RPMI7951 (cell line): Measurements from ENCODE around the gene FAM234A. TPM values are rescaled to one million over a fixed set of nuclear protein-coding genes. Genes with fewer than 3 reads are reported as not detected.
"Not testable (repeated sequence)": the region's sequence is repeated elsewhere in the genome, so short reads cannot be mapped to it uniquely, and the experiment has no call there.

Source experiments
- DNase-seq: peaks from one replicate; pipeline ENCODE4 v3.0.0-alpha.2; 2012; ENCODE audit warnings: low read depth
- total RNA-seq: library from RNA; depleted of rRNA; stranded (reverse); fragments of >200 nt; shearing (Covaris generic); gene quantifications from 2 replicates; pipeline ENCODE4 v1.2.3, GENCODE V29; 2014; rRNA removed

Gene FAM234A, protein sequence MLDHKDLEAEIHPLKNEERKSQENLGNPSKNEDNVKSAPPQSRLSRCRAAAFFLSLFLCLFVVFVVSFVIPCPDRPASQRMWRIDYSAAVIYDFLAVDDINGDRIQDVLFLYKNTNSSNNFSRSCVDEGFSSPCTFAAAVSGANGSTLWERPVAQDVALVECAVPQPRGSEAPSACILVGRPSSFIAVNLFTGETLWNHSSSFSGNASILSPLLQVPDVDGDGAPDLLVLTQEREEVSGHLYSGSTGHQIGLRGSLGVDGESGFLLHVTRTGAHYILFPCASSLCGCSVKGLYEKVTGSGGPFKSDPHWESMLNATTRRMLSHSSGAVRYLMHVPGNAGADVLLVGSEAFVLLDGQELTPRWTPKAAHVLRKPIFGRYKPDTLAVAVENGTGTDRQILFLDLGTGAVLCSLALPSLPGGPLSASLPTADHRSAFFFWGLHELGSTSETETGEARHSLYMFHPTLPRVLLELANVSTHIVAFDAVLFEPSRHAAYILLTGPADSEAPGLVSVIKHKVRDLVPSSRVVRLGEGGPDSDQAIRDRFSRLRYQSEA
- 38.1 and 76.0 TPM in 2 replicates for total RNA-seq

DNA sequence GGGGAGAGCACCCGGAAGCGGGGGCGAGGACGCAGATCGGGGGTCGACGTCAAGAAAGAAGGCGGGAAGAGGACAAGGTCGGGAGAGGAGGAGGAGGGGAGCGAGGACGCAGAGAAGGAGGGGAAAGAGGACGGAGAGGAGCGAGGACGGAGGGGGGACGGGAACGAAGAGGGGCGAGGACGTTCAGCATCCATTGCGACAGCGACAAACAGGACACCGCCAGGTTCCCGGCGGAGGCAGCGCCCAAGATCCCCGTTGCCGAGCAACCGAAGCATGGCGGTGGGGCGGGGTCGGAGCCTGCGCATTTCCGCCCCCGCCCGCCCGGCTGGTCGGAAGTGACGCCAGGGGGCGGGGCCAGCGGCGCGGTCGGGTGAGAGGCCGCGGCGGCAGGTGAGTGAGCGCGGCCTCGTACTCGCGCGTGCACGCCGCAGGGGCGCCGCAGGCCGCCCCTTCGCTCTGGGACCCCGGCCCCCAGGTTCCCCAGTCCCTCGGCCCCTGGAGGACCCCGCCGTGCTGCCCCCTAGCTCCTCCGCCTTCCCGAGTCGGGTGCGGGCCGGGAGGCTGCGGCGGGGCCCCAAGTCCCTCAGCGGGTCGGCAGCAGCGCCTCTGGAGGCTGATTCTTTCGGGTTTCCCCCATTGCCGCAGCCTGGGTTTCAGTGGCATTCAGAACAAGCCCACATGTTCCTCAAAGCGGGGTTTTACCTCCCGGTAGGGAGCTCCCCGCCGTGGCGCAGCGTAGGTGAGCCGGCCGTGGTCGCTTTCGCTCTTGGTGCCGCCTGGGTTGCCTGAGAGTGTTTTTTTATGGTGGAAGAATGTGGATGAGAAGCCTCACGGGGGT lies at the start of gene FAM234A:
Gene FAM234A (plus strand): TSS at position 354 of the 838 bp plus-strand sequence. CDS start 19,593 bp downstream, outside the sequence.
- peak; percentile 86 for DNase-seq

GRCh38 chr16:185213-185612 lies 49.4 kb upstream of the FAM234A start:
- DNase-seq: no peak

GRCh38 chr16:185691-186090 lies 48.9 kb upstream of the FAM234A start:
- no peak for DNase-seq

- no peak for DNase-seq
Measured at GRCh38 chr16:187330-187729, 47.3 kb upstream of the FAM234A start.

DNA sequence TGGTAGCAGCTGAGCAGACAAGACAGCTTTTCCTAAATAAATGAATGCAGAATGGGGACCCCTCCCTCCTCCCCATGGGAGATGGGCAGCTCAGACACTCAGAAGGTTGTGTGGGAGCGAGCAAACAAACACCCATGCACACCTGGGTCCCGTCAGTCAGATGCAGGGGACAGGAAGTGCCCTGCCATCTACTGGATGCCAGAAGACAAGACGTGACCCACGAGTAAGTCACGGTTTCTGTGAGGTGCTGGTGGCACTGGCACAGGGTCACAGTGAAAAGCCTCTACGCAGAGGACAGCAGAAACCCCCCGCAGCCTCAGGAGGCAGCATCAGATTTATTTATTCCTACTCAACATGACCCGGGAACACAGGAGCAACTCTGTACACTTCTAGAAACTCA lies 45.9 kb upstream of the FAM234A start:
- no peak for DNase-seq

DNA sequence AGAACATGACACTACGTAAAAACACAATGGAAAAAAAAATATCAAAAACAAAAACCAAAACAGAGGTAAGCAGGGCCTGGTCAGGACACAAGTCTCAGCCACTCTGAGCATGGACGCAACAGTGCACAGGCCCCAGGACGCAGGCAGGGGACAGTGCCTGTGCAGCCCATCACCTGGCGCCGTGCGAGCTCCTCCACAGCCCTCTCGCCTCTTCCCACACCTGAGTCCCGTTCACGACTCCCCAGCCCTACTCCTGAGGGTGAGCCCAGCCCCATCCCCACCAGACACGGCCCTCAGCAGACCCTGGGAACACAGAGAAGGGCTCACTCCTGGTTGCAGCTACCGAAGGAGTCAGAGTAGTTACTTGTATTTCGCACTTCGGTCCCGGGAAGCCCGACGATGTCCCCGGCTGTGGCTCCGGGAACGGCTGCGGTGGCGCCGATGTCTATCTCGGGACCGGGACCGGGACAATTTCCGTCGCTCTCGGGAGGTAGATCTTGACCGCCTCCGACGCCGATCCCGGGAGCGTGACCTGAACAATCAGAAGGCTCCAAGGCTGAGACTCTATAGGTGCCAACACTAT lies 44.9 kb upstream of the FAM234A start:
- no peak for DNase-seq

DNA sequence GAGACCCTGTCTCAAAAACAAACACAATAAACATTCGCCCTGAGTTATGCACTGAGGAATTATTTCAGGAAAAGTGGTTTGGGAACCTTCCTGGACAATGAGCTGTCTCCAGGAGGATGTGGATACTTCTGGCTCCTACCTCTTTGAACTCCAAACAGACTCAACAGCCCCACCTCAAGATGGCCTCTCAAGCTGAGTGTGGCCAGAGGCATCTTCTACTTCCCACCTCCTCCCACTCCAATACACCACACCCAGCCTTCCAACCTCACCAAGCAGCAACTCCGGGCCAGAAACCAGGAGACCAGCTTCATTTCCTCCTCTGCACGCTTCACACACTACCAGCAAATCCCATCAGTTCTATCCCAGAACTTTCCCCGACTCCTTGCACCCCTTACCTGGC lies 42.8 kb upstream of the FAM234A start:
- DNase-seq: no peak

- no peak for DNase-seq
Measured at GRCh38 chr16:192686-193085, 41.9 kb upstream of the FAM234A start.

GRCh38 chr16:193441-193840 lies 41.2 kb upstream of the FAM234A start:
- no peak for DNase-seq

GRCh38 chr16:194516-194915 lies 40.1 kb upstream of the FAM234A start:
- no peak for DNase-seq

DNA sequence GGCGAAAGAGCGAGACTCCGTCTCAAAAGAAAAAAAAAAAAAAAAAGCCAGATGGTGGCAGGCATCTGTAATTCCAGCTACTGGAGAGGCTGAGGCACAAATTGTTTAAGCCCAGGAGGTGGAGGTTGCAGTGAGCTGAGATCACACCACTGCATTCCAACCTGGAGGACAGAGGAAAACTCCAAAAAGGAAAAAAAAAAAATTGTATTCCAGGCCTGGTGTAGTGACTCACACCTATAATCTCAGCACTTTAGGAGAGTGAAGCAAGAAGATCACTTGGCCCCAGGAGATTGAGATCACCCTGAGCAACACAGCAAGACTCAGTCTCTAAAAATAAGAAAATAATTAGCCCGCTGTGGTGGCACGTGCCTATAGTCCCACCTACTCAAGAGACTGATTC lies 34.2 kb upstream of the FAM234A start:
- DNase-seq: peak; percentile 27

- DNase-seq: no peak
Measured at GRCh38 chr16:203246-203645, 31.4 kb upstream of the FAM234A start.

- DNase-seq: not testable (repeated sequence)
Measured at GRCh38 chr16:204046-204445, 30.6 kb upstream of the FAM234A start.

DNA sequence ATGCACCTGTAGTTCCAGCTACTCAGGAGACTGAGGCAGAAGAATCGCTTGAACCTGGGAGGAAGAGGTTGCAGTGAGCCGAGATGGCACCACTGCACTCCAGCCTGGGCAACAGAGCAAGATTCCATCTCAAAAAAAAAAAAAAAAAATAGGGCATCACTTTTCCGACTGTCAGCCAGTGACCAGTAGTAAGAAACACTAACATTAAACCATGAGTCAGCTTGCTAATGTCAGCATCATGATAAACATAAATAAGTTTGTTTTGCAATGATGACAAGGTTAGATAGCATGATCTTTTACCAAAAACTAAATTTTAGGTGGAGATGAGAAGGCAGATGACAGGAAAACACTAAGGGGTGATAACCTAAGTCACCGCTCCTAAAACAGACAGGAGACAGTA lies 25.3 kb upstream of the FAM234A start:
- not testable (repeated sequence) for DNase-seq

DNA sequence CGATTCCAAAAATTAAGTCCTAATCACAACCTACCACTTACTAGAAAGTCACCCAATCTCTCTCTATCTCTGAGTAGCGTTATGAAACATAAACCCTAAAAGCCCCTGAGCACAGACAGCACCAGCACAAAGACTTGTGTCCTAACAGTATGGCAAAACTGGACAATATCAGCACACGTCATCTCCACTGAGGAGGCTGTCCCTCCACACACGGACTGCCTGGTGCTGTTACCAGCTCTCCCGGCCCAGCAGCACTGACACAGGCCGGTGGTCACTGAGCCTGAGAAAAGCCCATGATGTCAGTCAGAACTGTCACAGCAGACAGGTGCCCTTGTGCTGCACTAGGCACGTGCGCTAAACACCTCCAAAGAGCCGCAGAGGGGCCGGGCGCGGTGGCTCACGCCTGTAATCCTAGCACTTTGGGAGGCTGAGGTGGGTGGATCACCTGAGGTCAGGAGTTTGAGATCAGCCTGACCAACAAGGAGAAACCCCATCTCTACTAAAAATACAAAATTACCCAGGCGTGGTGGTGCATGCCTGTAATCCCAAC lies 22.9 kb upstream of the FAM234A start:
- not testable (repeated sequence) for DNase-seq

DNA sequence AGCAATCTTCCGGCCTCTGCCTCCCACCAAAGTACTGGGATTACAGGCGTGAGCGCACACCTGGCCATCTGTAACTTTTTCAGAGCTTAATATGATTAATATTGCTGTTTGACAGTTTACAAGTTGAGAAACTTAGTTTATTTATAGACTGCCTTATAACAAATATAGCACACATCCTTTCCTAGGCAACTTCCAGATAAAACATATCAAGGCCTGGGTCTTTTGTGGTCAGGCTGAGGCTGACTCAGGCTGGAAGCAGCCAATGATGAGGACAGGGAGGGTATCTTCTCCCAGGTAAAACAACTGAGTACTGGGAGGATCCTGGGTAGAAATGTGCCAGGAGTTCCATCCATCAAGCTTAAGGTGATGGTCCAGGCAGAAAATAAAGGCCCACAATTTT lies 21.6 kb upstream of the FAM234A start:
- no peak for DNase-seq

GRCh38 chr16:220021-220420 lies 14.6 kb upstream of the FAM234A start:
- no peak for DNase-seq

DNA sequence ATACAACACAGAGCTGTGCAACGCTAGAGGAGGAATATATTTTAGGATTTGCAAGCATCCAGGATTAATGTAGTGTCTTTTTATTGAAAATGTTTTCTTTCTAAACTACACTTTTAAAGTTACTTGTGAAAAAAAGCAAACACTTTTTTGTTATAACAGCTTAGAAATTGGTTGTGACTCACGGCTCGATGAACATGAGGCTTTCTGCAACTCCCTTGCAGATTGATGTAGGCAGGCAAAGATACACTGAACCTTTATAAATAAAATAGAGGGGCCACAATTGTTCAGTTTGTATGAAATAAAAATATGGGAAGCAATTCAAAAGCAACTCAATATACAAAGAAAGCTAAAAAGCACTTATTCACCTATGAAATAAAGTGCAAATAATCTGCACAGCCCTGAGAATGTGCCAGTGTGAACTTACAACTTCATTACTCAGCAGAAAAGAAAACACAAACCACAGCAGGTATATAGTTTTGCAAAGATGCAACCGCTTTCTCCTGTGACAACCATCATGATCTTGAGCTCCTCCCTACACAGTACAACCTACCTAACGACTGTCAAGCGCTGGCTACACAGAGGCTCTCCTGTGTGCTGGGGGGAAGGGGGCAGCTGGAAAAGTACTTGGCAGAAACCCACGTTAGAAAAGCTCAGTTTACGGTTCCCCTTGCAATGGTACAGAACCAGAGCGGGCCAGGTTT lies 6.3 kb upstream of the FAM234A start:
- peak; percentile 13 for DNase-seq

DNA sequence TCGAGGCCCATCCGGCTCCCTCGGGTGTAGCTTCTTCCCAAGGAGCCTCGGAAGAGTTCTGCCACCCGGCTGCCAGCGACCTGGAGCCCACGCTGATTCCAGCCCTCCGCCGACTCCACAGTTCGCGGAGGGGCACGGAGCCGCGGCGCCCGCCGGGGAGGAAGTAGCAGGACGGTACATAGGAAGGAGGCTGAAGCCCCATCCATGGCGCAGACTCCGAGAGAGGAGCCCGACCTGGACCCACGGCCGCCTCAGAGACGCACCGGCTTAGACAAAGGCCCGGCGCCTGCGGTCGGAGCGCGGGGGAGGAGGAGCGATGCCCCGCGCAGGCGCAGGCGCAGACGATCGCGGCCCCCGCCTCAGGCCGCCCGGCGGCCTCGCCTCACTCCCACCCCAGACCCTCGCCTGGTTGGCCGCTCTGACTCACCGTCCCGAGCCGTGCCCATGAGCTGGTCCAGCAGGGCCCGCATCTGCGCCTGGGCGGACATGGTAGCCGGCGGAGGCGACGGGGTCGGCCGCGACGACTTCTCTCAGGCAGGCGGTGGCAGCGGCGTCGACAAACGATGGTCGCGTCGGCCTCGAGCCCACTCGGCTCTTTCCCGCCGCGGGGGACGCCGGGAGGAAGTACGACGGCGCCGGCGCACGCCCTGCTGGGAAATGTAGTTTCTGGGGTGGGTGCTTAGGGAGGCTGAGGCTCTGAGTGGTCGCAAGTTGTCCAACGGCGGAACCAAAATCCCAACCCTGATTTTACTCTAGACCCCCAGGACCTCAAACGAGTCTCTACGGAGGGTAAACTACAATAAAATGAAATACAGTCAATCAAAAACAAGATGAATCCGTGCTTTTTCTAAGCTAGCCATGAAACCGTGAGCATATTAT lies 5.5 kb upstream of the FAM234A start, which contains the start of gene LUC7L:
Gene LUC7L (minus strand): TSS at position 598 of the 879 bp plus-strand sequence. CDS start 110 bp downstream, at position 488.
- DNase-seq: peak; percentile 83

- DNase-seq: peak; percentile 5
Measured at GRCh38 chr16:229731-230281, 4.8 kb upstream of the FAM234A start.
